H1 (cell line): ENCODE results near the gene KCNQ1. TPM values are rescaled to one million over a fixed set of nuclear protein-coding genes. Genes with fewer than 3 reads are reported as not detected.

Source experiments
- CTCF ChIA-PET: fragments of 300-600 bp; sonication (Branson Sonifier 250); formaldehyde crosslinking; loops from one replicate; lab custom pipeline; 2021; ENCODE audit not compliant: partially characterized antibody; lab: Charles Lee
- POLR2A ChIA-PET: fragments of 300-600 bp; sonication (Branson Sonifier 250); formaldehyde crosslinking; loops from one replicate; lab custom pipeline; 2021; ENCODE audit warnings: inconsistent platforms; ENCODE audit not compliant: partially characterized antibody; lab: Charles Lee
- DNase-seq, 2 experiments: peaks; one replicate each; pipeline versions ENCODE4 v3.0.0 to v3.0.0-alpha.2; 2010 to 2022; ENCODE audit warnings: low spot score in 2 of 2, low read depth in 1 of 2, mixed read lengths in 1 of 2
- FAIRE-seq: peaks from 2 replicates; lab custom pipeline; 2011; peaks lifted over from hg19 to GRCh38; lab: Jason Lieb, UNC
- H2AFZ ChIP-seq: 2 replicates; pipeline ENCODE4 v1.8.1; 2012; ENCODE audit warnings: low read length, inconsistent platforms
- H2AK5ac ChIP-seq: 2 replicates; pipeline ENCODE4 v1.6.1; 2013; ENCODE audit warnings: low read depth, low read length
- H2BK120ac ChIP-seq: replicated peaks from 2 replicates; pipeline ENCODE3; 2013; ENCODE audit warnings: low read depth, low read length, inconsistent platforms
- H2BK12ac ChIP-seq: 2 replicates; pipeline ENCODE4 v1.6.1; 2013; ENCODE audit warnings: low read depth, low read length
- H2BK15ac ChIP-seq: 2 replicates; pipeline ENCODE4 v1.6.1; 2013; ENCODE audit warnings: low read length
- H2BK20ac ChIP-seq: 2 replicates; pipeline ENCODE4 v1.6.1; 2013; ENCODE audit warnings: low read length
- H2BK5ac ChIP-seq: 2 replicates; pipeline ENCODE4 v1.6.1; 2013; ENCODE audit warnings: low read depth, low read length
- H3K14ac ChIP-seq: 2 replicates; pipeline ENCODE4 v1.6.1; 2013; ENCODE audit warnings: inconsistent platforms; ENCODE audit not compliant: insufficient read length
- H3K18ac ChIP-seq: 2 replicates; pipeline ENCODE4 v1.6.1; 2013; ENCODE audit warnings: low read length; ENCODE audit errors: extremely low read depth
- H3K23ac ChIP-seq: 2 replicates; pipeline ENCODE4 v1.6.1; 2013; ENCODE audit warnings: inconsistent platforms; ENCODE audit not compliant: insufficient read length
- H3K23me2 ChIP-seq: 2 replicates; pipeline ENCODE4 v1.6.1; 2013; ENCODE audit warnings: low read depth, low read length
- H3K27ac ChIP-seq: 2 replicates; pipeline ENCODE4 v1.6.1; 2011; ENCODE audit warnings: low read depth, low read length, inconsistent platforms
- H3K27me3 ChIP-seq, 4 experiments: replicated peaks in 1 of 4; 1 replicate in 1 of 4; 2 replicates in 3 of 4; pipeline versions ENCODE4 v1.6.1 to v1.8.1; 2011 to 2013; ENCODE audit warnings: low read length in 3 of 4, mild to moderate bottlenecking in 3 of 4, inconsistent platforms in 2 of 4, mixed read lengths in 2 of 4, moderate library complexity in 1 of 4; ENCODE audit not compliant: control insufficient read depth in 3 of 4, insufficient read depth in 3 of 4; ENCODE audit errors: extremely low read depth in 1 of 4
- H3K36me3 ChIP-seq, 4 experiments: 2 replicates each; pipeline versions ENCODE4 v1.6.1 to v1.8.1; 2011 to 2013; ENCODE audit warnings: mild to moderate bottlenecking in 4 of 4, low read length in 3 of 4, moderate library complexity in 2 of 4, control low read depth in 1 of 4, inconsistent platforms in 1 of 4; ENCODE audit not compliant: insufficient read depth in 4 of 4, control insufficient read depth in 2 of 4
- H3K4ac ChIP-seq: replicated peaks from 2 replicates; pipeline ENCODE3; 2013; ENCODE audit warnings: low read length, low read depth, mixed read lengths, inconsistent platforms; ENCODE audit not compliant: insufficient read length
- H3K4me1 ChIP-seq, 4 experiments: replicated peaks in 1 of 4; 1 replicate in 1 of 4; 2 replicates in 3 of 4; pipeline versions ENCODE4 v1.6.1 to v1.8.1; 2011 to 2013; ENCODE audit warnings: low read length in 3 of 4, inconsistent platforms in 2 of 4, mixed read lengths in 1 of 4; ENCODE audit not compliant: insufficient read depth in 4 of 4, control insufficient read depth in 3 of 4
- H3K4me2 ChIP-seq, 2 experiments: 2 replicates each; pipeline versions ENCODE4 v1.6.1 to v1.8.1; 2011 to 2013; ENCODE audit warnings: low read depth in 2 of 2, low read length in 2 of 2, control low read depth in 1 of 2, inconsistent platforms in 1 of 2, mild to moderate bottlenecking in 1 of 2; ENCODE audit not compliant: insufficient read depth in 1 of 2
- H3K4me3 ChIP-seq, 4 experiments: fragments of 200-600, 300-600 bp in 1 of 4; sonication (generic), shearing (Covaris generic), sonication (Bioruptor Twin) in 1 of 4; 2 replicates each; pipeline versions ENCODE4 v1.5.1 to v1.8.1; 2011 to 2016; ENCODE audit warnings: low read length in 4 of 4, low read depth in 3 of 4, control low read depth in 2 of 4, inconsistent platforms in 2 of 4, mild to moderate bottlenecking in 2 of 4, mixed read lengths in 1 of 4, moderate library complexity in 1 of 4; ENCODE audit not compliant: insufficient read depth in 2 of 4; ENCODE audit errors: extremely low read depth in 1 of 4
- H3K56ac ChIP-seq: replicated peaks from 2 replicates; pipeline ENCODE3; 2013; ENCODE audit warnings: low read depth, mild to moderate bottlenecking, mixed read lengths, low read length, inconsistent platforms; ENCODE audit not compliant: insufficient read length
- H3K79me1 ChIP-seq: 2 replicates; pipeline ENCODE4 v1.6.1; 2013; ENCODE audit warnings: low read depth, low read length, control low read depth
- H3K79me2 ChIP-seq, 2 experiments: 2 replicates each; pipeline versions ENCODE4 v1.6.1 to v1.8.1; 2012 to 2013; ENCODE audit warnings: low read length in 2 of 2, mild to moderate bottlenecking in 2 of 2, inconsistent platforms in 1 of 2; ENCODE audit not compliant: insufficient read depth in 2 of 2, control insufficient read depth in 1 of 2
- H3K9ac ChIP-seq, 4 experiments: replicated peaks in 1 of 4; 1 replicate in 1 of 4; 2 replicates in 3 of 4; pipeline versions ENCODE4 v1.6.1 to v1.8.1; 2011 to 2013; ENCODE audit warnings: low read depth in 3 of 4, low read length in 3 of 4, control low read depth in 2 of 4, mild to moderate bottlenecking in 2 of 4, moderate library complexity in 2 of 4, inconsistent platforms in 1 of 4; ENCODE audit errors: extremely low read depth in 1 of 4
- H3K9me3 ChIP-seq, 2 experiments: 2 replicates each; pipeline versions ENCODE4 v1.6.1 to v1.8.1; 2012 to 2013; ENCODE audit warnings: mild to moderate bottlenecking in 2 of 2, moderate library complexity in 2 of 2, control low read depth in 1 of 2, inconsistent platforms in 1 of 2, low read depth in 1 of 2, low read length in 1 of 2, mixed read lengths in 1 of 2; ENCODE audit not compliant: insufficient read depth in 2 of 2
- H4K20me1 ChIP-seq, 2 experiments: replicated peaks in 1 of 2; 2 replicates each; pipeline versions ENCODE3 to v1.8.1; 2011 to 2013; ENCODE audit warnings: inconsistent platforms in 2 of 2, low read length in 2 of 2, mild to moderate bottlenecking in 1 of 2; ENCODE audit not compliant: insufficient read depth in 2 of 2, control insufficient read depth in 1 of 2
- H4K5ac ChIP-seq: 2 replicates; pipeline ENCODE4 v1.6.1; 2013; ENCODE audit warnings: low read length, low read depth, mixed read lengths, inconsistent platforms; ENCODE audit not compliant: insufficient read length
- H4K8ac ChIP-seq: 2 replicates; pipeline ENCODE4 v1.8.0; 2013; ENCODE audit warnings: mild to moderate bottlenecking, moderate library complexity, low read length, inconsistent platforms; ENCODE audit not compliant: insufficient read depth; ENCODE audit errors: extremely low read depth
- H4K91ac ChIP-seq: replicated peaks from 2 replicates; pipeline ENCODE3; 2013; ENCODE audit warnings: low read length, mixed read lengths, inconsistent platforms; ENCODE audit not compliant: insufficient read length
- CHD1 ChIP-seq: IDR thresholded peaks from 2 replicates; pipeline ENCODE4 v1.6.1; 2012; ENCODE audit warnings: low read depth, low read length, improper control_type of control experiment
- CREB1 ChIP-seq: IDR thresholded peaks from 2 replicates; pipeline ENCODE4 v1.6.1; 2012; ENCODE audit warnings: inconsistent platforms
- E2F6 ChIP-seq: IDR thresholded peaks from 2 replicates; pipeline ENCODE4 v1.6.1; 2012; ENCODE audit warnings: inconsistent platforms
- FOSL1 ChIP-seq: IDR thresholded peaks from 2 replicates; pipeline ENCODE4 v1.6.1; 2011; ENCODE audit warnings: mild to moderate bottlenecking, low read depth, low read length, moderate library complexity; ENCODE audit not compliant: insufficient read depth
- HDAC6 ChIP-seq: IDR thresholded peaks from one replicate; pipeline ENCODE4 v1.7.1; 2012; ENCODE audit warnings: low read depth, mild to moderate bottlenecking, inconsistent platforms, low read length, moderate library complexity
- POLR2AphosphoS5 ChIP-seq: IDR thresholded peaks from 2 replicates; pipeline ENCODE4 v1.6.1; 2011; ENCODE audit warnings: low read depth, low read length
- RBBP5 ChIP-seq: IDR thresholded peaks from 2 replicates; pipeline ENCODE4 v1.7.1; 2012; ENCODE audit warnings: low read depth, mild to moderate bottlenecking, inconsistent platforms, low read length, moderate library complexity, borderline replicate concordance
- RFX5 ChIP-seq: IDR thresholded peaks from 2 replicates; pipeline ENCODE4 v1.6.1; 2011; ENCODE audit warnings: low read depth, low read length, improper control_type of control experiment, borderline replicate concordance
- SIRT6 ChIP-seq: IDR thresholded peaks from one replicate; pipeline ENCODE4 v1.7.1; 2012; ENCODE audit warnings: low read length, inconsistent platforms
- SP1 ChIP-seq: IDR thresholded peaks from 2 replicates; pipeline ENCODE4 v1.6.1; 2011; ENCODE audit warnings: low read depth, low read length
- SP2 ChIP-seq: IDR thresholded peaks from 2 replicates; pipeline ENCODE4 v1.6.1; 2012; ENCODE audit warnings: mild to moderate bottlenecking, low read length, inconsistent platforms
- YY1 ChIP-seq: IDR thresholded peaks from 2 replicates; pipeline ENCODE4 v1.6.1; 2011; ENCODE audit warnings: low read depth, mild to moderate bottlenecking, low read length
- WGBS, 2 experiments: shearing (Covaris generic) in 1 of 2; methylation state at CpG; one replicate each; pipeline versions ENCODE4 v1.1.6 to v1.1.7; 2013 to 2015; ENCODE audit warnings: low lambda C conversion rate in 2 of 2, mixed read lengths in 2 of 2, inconsistent platforms in 1 of 2, low coverage in 1 of 2, missing lambda C conversion rate in 1 of 2; ENCODE audit not compliant: insufficient replicate concordance in 2 of 2, insufficient coverage in 1 of 2, insufficient read length in 1 of 2; ENCODE audit errors: extremely low coverage in 1 of 2, missing lambda C conversion rate in 1 of 2; 5-methylcytosine and 5-hydroxymethylcytosine counted together
- polyA plus RNA-seq, 7 experiments: library from polyadenylated mRNA; depleted of rRNA in 3 of 7; stranded (reverse) in 5 of 7; unstranded in 2 of 7; fragments of >200 nt in 5 of 7; fragments of 200-250 nt in 2 of 7; gene quantifications; 1 replicate in 5 of 7; 2 replicates in 1 of 7; 4 replicates in 1 of 7; pipeline versions ENCODE4 v1.2.1 to v1.2.3, GENCODE V29; 2011 to 2013; ENCODE audit warnings: missing spikeins in 2 of 7, mixed read lengths in 2 of 7
- total RNA-seq: library from RNA; stranded (reverse); fragmentation: NEBNext Ultra II Directional; extraction: Animal tissue kit (Norgen Biotek cat#: 25700); gene quantifications from 2 replicates; pipeline ENCODE4 v1.2.1, GENCODE V29; 2021

The KCNQ1 gene
- total and polyA plus RNA-seq, 2 of the 8 experiments (the other 6 are each of a cell fraction or from before 2014, with no cell fraction given), result 1.9 to 2.0 TPM

- Histone ChIP-seq H3K4me2 (no peak overlapping the region), H3K79me1 (no peaks in the 10 kb centered on the region), H4K5ac (no peak overlapping the region), H3K4ac (no peak overlapping the region), H3K36me3 (no peaks in the 10 kb centered on the region), H3K56ac (no peak overlapping the region), H3K4me3 (no peak overlapping the region), H3K4me1 (peaks cover 4 to 16% (median 10%) of the 10 kb centered on the region in 4 experiments), H2BK20ac (no peak overlapping the region), H3K9ac (no peak overlapping the region), H3K23me2 (no peaks in the 10 kb centered on the region), H3K79me2 (no peaks in the 10 kb centered on the region), H2BK12ac (no peak overlapping the region), H3K27ac (no peak overlapping the region), H3K18ac (no peak overlapping the region), H4K91ac (no peak overlapping the region), H4K8ac (no peak overlapping the region), H3K27me3 (peaks cover 0 to 32% (median 10%) of the 10 kb centered on the region in 4 experiments; a peak in 4 of 7 replicates), H2BK5ac (no peak overlapping the region), H3K9me3 (no peaks in the 10 kb centered on the region), H3K14ac (no peak overlapping the region), H2AFZ (no peak overlapping the region), H3K23ac (no peak overlapping the region), H4K20me1 (peaks cover 0 to 7% of the 10 kb centered on the region in 2 experiments), H2AK5ac (peak overlapping the region; percentile 87; the same call in 1 of the 2 replicates), H2BK120ac (no peak overlapping the region), H2BK15ac (no peak overlapping the region)
- 88% methylated on average over 10 of the region's 10 CpGs; no CpG with 5 or more reads in 1 of the 2 experiments for WGBS, 2 experiments
- DNase-seq, result no peak
- ChIA-PET POLR2A (interaction anchor here (1.7 to 3.2 kb wide), 2 partner anchors 108 to 361 kb away, joined by 5 to 16 read pairs; no protein-coding TSS in a partner anchor), CTCF (interaction anchor here (0.7 to 14.3 kb wide), 71 partner anchors 11 to 402 kb away, joined by 3 to 521 read pairs (median 6); partner anchors contain the start of genes CDKN1C and TSSC4)
- TF ChIP-seq HDAC6 (no peak), YY1 (no peak), CHD1 (no peak), SP2 (no peak), RFX5 (no peak), FOSL1 (no peak), SP1 (no peak), CREB1 (no peak), RBBP5 (no peak), POLR2AphosphoS5 (no peak), E2F6 (no peak), SIRT6 (no peak)
- FAIRE-seq, result no peak
Measured at GRCh38 chr11:2530855-2531200, 86.0 kb downstream of the KCNQ1 start.
